DOHH2 (cell line): Measurements from ENCODE around the gene SULT6B1.
A peak's percentile ranks its signal among the peaks of the same experiment; 100 is the strongest.

ENCODE experiments used
- H3F3A ChIP-seq: fragments of 200-600 bp; sonication (generic), shearing (Covaris generic); 2 replicates; pipeline ENCODE4 v1.6.0; 2016; ENCODE audit warnings: antibody characterized with exemption, mild to moderate bottlenecking; ENCODE audit not compliant: control insufficient read depth, insufficient read depth
- H3K27ac ChIP-seq: fragments of 200-600 bp; sonication (generic); 2 replicates; pipeline ENCODE4 v1.5.1; 2014; ENCODE audit warnings: low read depth, mild to moderate bottlenecking, low read length, moderate library complexity
- H3K27me3 ChIP-seq: fragments of 200-600 bp; sonication (generic); 2 replicates; pipeline ENCODE4 v1.6.1; 2014; ENCODE audit warnings: mild to moderate bottlenecking, low read length, mixed read lengths; ENCODE audit not compliant: control insufficient read depth
- H3K36me3 ChIP-seq: fragments of 200-600 bp; sonication (generic); 2 replicates; pipeline ENCODE4 v1.6.1; 2014; ENCODE audit warnings: mild to moderate bottlenecking, low read length, moderate library complexity, mixed read lengths; ENCODE audit not compliant: control insufficient read depth
- H3K4me1 ChIP-seq: fragments of 200-600 bp; sonication (generic); 2 replicates; pipeline ENCODE4 v1.6.1; 2014; ENCODE audit warnings: mild to moderate bottlenecking, low read length, mixed read lengths; ENCODE audit not compliant: control insufficient read depth
- H3K4me2 ChIP-seq: fragments of 200-600 bp; sonication (generic); 2 replicates; pipeline ENCODE4 v1.6.0; 2014; ENCODE audit warnings: mild to moderate bottlenecking, low read length, moderate library complexity
- H3K4me3 ChIP-seq: fragments of 200-600 bp; sonication (generic); 2 replicates; pipeline ENCODE4 v1.5.1; 2014; ENCODE audit warnings: mild to moderate bottlenecking, low read length, mixed read lengths
- H3K79me2 ChIP-seq: fragments of 200-600 bp; sonication (generic); 2 replicates; pipeline ENCODE4 v1.6.1; 2014; ENCODE audit warnings: mild to moderate bottlenecking, low read length, mixed read lengths; ENCODE audit not compliant: control insufficient read depth
- H3K9me2 ChIP-seq: fragments of 200-600 bp; sonication (generic); replicated peaks from 2 replicates; pipeline ENCODE4 v1.6.1; 2014; ENCODE audit warnings: mild to moderate bottlenecking, low read length, mixed read lengths; ENCODE audit not compliant: control insufficient read depth
- H3K9me3 ChIP-seq: fragments of 200-600 bp; sonication (generic); 2 replicates; pipeline ENCODE4 v1.6.1; 2014; ENCODE audit warnings: antibody characterized with exemption, low read length, mixed read lengths; ENCODE audit not compliant: control insufficient read depth, insufficient read depth
- H4K20me1 ChIP-seq: fragments of 200-600 bp; sonication (generic); 2 replicates; pipeline ENCODE4 v1.6.0; 2014; ENCODE audit warnings: low read depth, mild to moderate bottlenecking, antibody characterized with exemption, low read length, moderate library complexity; ENCODE audit not compliant: control insufficient read depth, insufficient read depth
- CTCF ChIP-seq: fragments of 200-600 bp; sonication (generic); IDR thresholded peaks from one replicate; pipeline ENCODE4 v1.5.1; 2014; ENCODE audit warnings: antibody characterized with exemption, mild to moderate bottlenecking, low read depth, low read length; ENCODE audit not compliant: poor library complexity, severe bottlenecking
- EZH2phosphoT487 ChIP-seq: fragments of 200-600 bp; sonication (generic); IDR thresholded peaks from 2 replicates; pipeline ENCODE4 v1.6.1; 2017; ENCODE audit warnings: borderline replicate concordance, mild to moderate bottlenecking, antibody characterized with exemption, low read length, moderate library complexity, mixed read lengths

Gene SULT6B1

GRCh38 chr2:37224063-37224462 is 35.6 kb upstream of the SULT6B1 start:
- H3K9me3 ChIP-seq: no peaks in the 10 kb centered on the region
- TF ChIP-seq EZH2phosphoT487: no peak
- no peak for TF ChIP-seq CTCF
- peaks cover 26% of the 10 kb centered on the region for H4K20me1 ChIP-seq
- H3F3A ChIP-seq: peaks cover 3% of the 10 kb centered on the region; the same call in 1 of the 2 replicates
- H3K4me1 ChIP-seq: peaks cover 31% of the 10 kb centered on the region
- no peak overlapping the region for H3K4me3 ChIP-seq
- no peaks in the 10 kb centered on the region for H3K27me3 ChIP-seq
- no peak overlapping the region for H3K27ac ChIP-seq
- peaks cover 80% of the 10 kb centered on the region for H3K79me2 ChIP-seq
- H3K9me2 ChIP-seq: no peaks in the 10 kb centered on the region
- H3K4me2 ChIP-seq: peak overlapping the region; percentile 16; the same call in 1 of the 2 replicates
- H3K36me3 ChIP-seq: peaks cover 88% of the 10 kb centered on the region

GRCh38 chr2:37223131-37223530 is 34.7 kb upstream of the SULT6B1 start:
- H3K4me2 ChIP-seq: no peak overlapping the region
- TF ChIP-seq CTCF (no peak), EZH2phosphoT487 (no peak)
- H3K27me3 ChIP-seq: no peaks in the 10 kb centered on the region
- no peaks in the 10 kb centered on the region for H3K9me2 ChIP-seq
- peaks cover 27% of the 10 kb centered on the region for H4K20me1 ChIP-seq
- peaks cover 3% of the 10 kb centered on the region; the same call in 1 of the 2 replicates for H3F3A ChIP-seq
- peaks cover 24% of the 10 kb centered on the region for H3K4me1 ChIP-seq
- peaks cover 88% of the 10 kb centered on the region for H3K36me3 ChIP-seq
- no peak overlapping the region for H3K4me3 ChIP-seq
- no peak overlapping the region for H3K27ac ChIP-seq
- no peaks in the 10 kb centered on the region for H3K9me3 ChIP-seq
- peaks cover 79% of the 10 kb centered on the region for H3K79me2 ChIP-seq

- Histone ChIP-seq H3K4me3 (no peak overlapping the region), H3K79me2 (peaks cover 50% of the 10 kb centered on the region), H3K36me3 (peaks cover 87% of the 10 kb centered on the region), H3K9me3 (no peaks in the 10 kb centered on the region), H3K27ac (no peak overlapping the region), H3F3A (peaks cover 14% of the 10 kb centered on the region; the same call in 1 of the 2 replicates), H4K20me1 (peaks cover 9% of the 10 kb centered on the region; the same call in 1 of the 2 replicates), H3K4me1 (peaks cover 10% of the 10 kb centered on the region), H3K4me2 (no peak overlapping the region), H3K27me3 (no peaks in the 10 kb centered on the region), H3K9me2 (no peaks in the 10 kb centered on the region)
- TF ChIP-seq CTCF (no peak), EZH2phosphoT487 (no peak)
Observed at GRCh38 chr2:37219046-37219445, 30.6 kb upstream of the SULT6B1 start.

GRCh38 chr2:37215250-37215649 is 26.8 kb upstream of the SULT6B1 start:
- peaks cover 88% of the 10 kb centered on the region for H3K36me3 ChIP-seq
- H3F3A ChIP-seq: peaks cover 26% of the 10 kb centered on the region
- H3K4me3 ChIP-seq: no peak overlapping the region
- no peak for TF ChIP-seq CTCF
- TF ChIP-seq EZH2phosphoT487: no peak
- H4K20me1 ChIP-seq: peaks cover 3% of the 10 kb centered on the region; the same call in 1 of the 2 replicates
- no peaks in the 10 kb centered on the region for H3K9me3 ChIP-seq
- no peak overlapping the region for H3K4me2 ChIP-seq
- no peaks in the 10 kb centered on the region for H3K27me3 ChIP-seq
- peaks cover 10% of the 10 kb centered on the region for H3K4me1 ChIP-seq
- H3K27ac ChIP-seq: no peak overlapping the region
- no peaks in the 10 kb centered on the region for H3K9me2 ChIP-seq
- H3K79me2 ChIP-seq: peaks cover 36% of the 10 kb centered on the region
